IMR-90 (cell line): ENCODE measurements around the gene CACNA1G. TPM values are rescaled to one million over a fixed set of nuclear protein-coding genes. Genes with fewer than 3 reads are reported as not detected.

Experiments used
- ATAC-seq: fragments of 200-7000 bp; cut with Tn5 transposase; 2 replicates; pipeline ENCODE4 v1.9.1; 2020; ENCODE audit warnings: low read depth, mild to moderate bottlenecking, moderate library complexity
- BruUV-seq: library from RNA; stranded (reverse); fragments of 400-500 nt; replicated peaks from 2 replicates; lab custom pipeline; 2021; lab: Mats Ljungman, UMichigan
- CTCF ChIA-PET: fragments of 300-600 bp; formaldehyde crosslinking; extraction: SDS; loops from one replicate; lab custom pipeline; 2021; ENCODE audit warnings: antibody characterized with exemption; lab: Yijun Ruan, JAX
- POLR2A ChIA-PET: fragments of 300-600 bp; sonication (Branson Sonifier 250); formaldehyde crosslinking; loops from one replicate; lab custom pipeline; 2022; ENCODE audit warnings: antibody characterized with exemption; ENCODE audit not compliant: unreplicated experiment; lab: Charles Lee
- DNase-seq: peaks from one replicate; pipeline ENCODE4 v3.0.0; 2013
- H2AFZ ChIP-seq: replicated peaks from 2 replicates; pipeline ENCODE3; 2013; ENCODE audit warnings: low read length, mild to moderate bottlenecking; ENCODE audit not compliant: poor library complexity
- H2AK5ac ChIP-seq: 2 replicates; pipeline ENCODE4 v1.6.1; 2013; ENCODE audit warnings: low read depth, low read length, inconsistent platforms
- H2AK9ac ChIP-seq: replicated peaks from 2 replicates; pipeline ENCODE3; 2013; ENCODE audit warnings: mild to moderate bottlenecking, low read depth, low read length, moderate library complexity; ENCODE audit not compliant: poor library complexity
- H2BK120ac ChIP-seq: 2 replicates; pipeline ENCODE4 v1.6.1; 2013; ENCODE audit warnings: low read depth, low read length, inconsistent platforms
- H2BK15ac ChIP-seq: 3 replicates; pipeline ENCODE4 v1.6.1; 2013; ENCODE audit warnings: low read depth, low read length, inconsistent platforms
- H2BK20ac ChIP-seq: 2 replicates; pipeline ENCODE4 v1.6.1; 2013; ENCODE audit warnings: low read depth, mild to moderate bottlenecking, inconsistent platforms, low read length, moderate library complexity
- H2BK5ac ChIP-seq: 2 replicates; pipeline ENCODE4 v1.6.1; 2013; ENCODE audit warnings: mild to moderate bottlenecking, low read depth, low read length, inconsistent platforms; ENCODE audit not compliant: poor library complexity, severe bottlenecking
- H3K14ac ChIP-seq: replicated peaks from 2 replicates; pipeline ENCODE4 v1.6.1; 2013; ENCODE audit warnings: low read depth, low read length, inconsistent platforms
- H3K18ac ChIP-seq: 2 replicates; pipeline ENCODE4 v1.6.1; 2013; ENCODE audit warnings: low read depth, low read length, control low read depth
- H3K23ac ChIP-seq: 2 replicates; pipeline ENCODE4 v1.6.1; 2013; ENCODE audit warnings: low read depth, low read length, inconsistent platforms
- H3K27ac ChIP-seq: 2 replicates; pipeline ENCODE4 v1.5.1; 2013; ENCODE audit warnings: mild to moderate bottlenecking, control low read depth, low read length; ENCODE audit not compliant: insufficient read depth
- H3K27me3 ChIP-seq: 2 replicates; pipeline ENCODE4 v1.6.1; 2013; ENCODE audit warnings: low read length; ENCODE audit not compliant: control insufficient read depth, insufficient read depth
- H3K36me3 ChIP-seq: 2 replicates; pipeline ENCODE4 v1.6.1; 2013; ENCODE audit warnings: low read length, mixed read lengths; ENCODE audit not compliant: control insufficient read depth, insufficient read depth
- H3K4ac ChIP-seq: 2 replicates; pipeline ENCODE4 v1.6.1; 2013; ENCODE audit warnings: low read depth, low read length, inconsistent platforms
- H3K4me1 ChIP-seq: 2 replicates; pipeline ENCODE4 v1.6.1; 2013; ENCODE audit warnings: low read length, mixed read lengths; ENCODE audit not compliant: control insufficient read depth, insufficient read depth
- H3K4me2 ChIP-seq: 2 replicates; pipeline ENCODE4 v1.6.1; 2013; ENCODE audit warnings: low read depth, mild to moderate bottlenecking, control low read depth, low read length, moderate library complexity
- H3K4me3 ChIP-seq: 2 replicates; pipeline ENCODE4 v1.5.1; 2013; ENCODE audit warnings: low read depth, mild to moderate bottlenecking, control low read depth, low read length, moderate library complexity; ENCODE audit not compliant: insufficient read depth
- H3K56ac ChIP-seq: 2 replicates; pipeline ENCODE4 v1.6.1; 2013; ENCODE audit warnings: low read length, inconsistent platforms; ENCODE audit not compliant: insufficient read depth; ENCODE audit errors: extremely low read depth
- H3K79me1 ChIP-seq, 2 experiments: 2 replicates each; pipeline ENCODE4 v1.6.1; 2013; ENCODE audit warnings: low read length in 2 of 2, inconsistent platforms in 1 of 2, low read depth in 1 of 2
- H3K9ac ChIP-seq: 2 replicates; pipeline ENCODE4 v1.6.1; 2013; ENCODE audit warnings: low read depth, low read length, control low read depth
- H3K9me1 ChIP-seq: 2 replicates; pipeline ENCODE4 v1.6.1; 2013; ENCODE audit warnings: low read length, inconsistent platforms; ENCODE audit not compliant: insufficient read depth
- H3K9me3 ChIP-seq: 2 replicates; pipeline ENCODE4 v1.6.1; 2013; ENCODE audit warnings: low read length; ENCODE audit not compliant: control insufficient read depth, insufficient read depth
- H4K20me1 ChIP-seq: 2 replicates; pipeline ENCODE4 v1.6.1; 2013; ENCODE audit warnings: low read length, inconsistent platforms; ENCODE audit not compliant: insufficient read depth
- H4K5ac ChIP-seq: 2 replicates; pipeline ENCODE4 v1.6.1; 2013; ENCODE audit warnings: mild to moderate bottlenecking, low read depth, low read length, control low read depth
- H4K8ac ChIP-seq, 2 experiments: 2 replicates each; pipeline ENCODE4 v1.6.1; 2013; ENCODE audit warnings: low read depth in 2 of 2, low read length in 2 of 2, control low read depth in 1 of 2, inconsistent platforms in 1 of 2
- H4K91ac ChIP-seq: 2 replicates; pipeline ENCODE4 v1.6.1; 2013; ENCODE audit warnings: low read depth, low read length, inconsistent platforms; ENCODE audit not compliant: insufficient read depth
- BHLHE40 ChIP-seq: fragments of 150-350 bp; IDR thresholded peaks from 2 replicates; pipeline ENCODE4 v1.6.1; 2016; ENCODE audit warnings: mild to moderate bottlenecking, low read depth, low read length
- FOS ChIP-seq: fragments of 150-350 bp; IDR thresholded peaks from 2 replicates; pipeline ENCODE4 v1.6.1; 2016; ENCODE audit warnings: low read depth, low read length
- MXI1 ChIP-seq: IDR thresholded peaks from 2 replicates; pipeline ENCODE4 v1.6.1; 2012; ENCODE audit warnings: low read depth, mild to moderate bottlenecking, low read length, moderate library complexity, borderline replicate concordance
- RCOR1 ChIP-seq: IDR thresholded peaks from 2 replicates; pipeline ENCODE4 v1.6.1; 2012; ENCODE audit warnings: mild to moderate bottlenecking, low read length, improper control_type of control experiment; ENCODE audit not compliant: insufficient replicate concordance
- WGBS, 2 experiments: methylation state at CpG; one replicate each; pipeline versions ENCODE4 v1.1.5 to v1.1.7; 2013; ENCODE audit warnings: missing lambda C conversion rate in 2 of 2; ENCODE audit not compliant: insufficient read length in 1 of 2; ENCODE audit errors: extremely low coverage in 2 of 2; 5-methylcytosine and 5-hydroxymethylcytosine counted together
- dilution Hi-C: fragments of 300-500 bp; cut with HindIII; formaldehyde crosslinking; loops from one replicate; pipeline ENCODE4 v1.14.3; 2018; ENCODE audit warnings: low sequenced_read_pairs; ENCODE audit not compliant: unreplicated experiment
- in situ Hi-C: fragments of 300-500 bp; cut with MboI; formaldehyde crosslinking; loops from 3 replicates; pipeline ENCODE4 v1.14.3; 2019; ENCODE audit warnings: low sequenced_read_pairs, inconsistent platforms, mixed read lengths
- intact Hi-C: fragments of 100-400 bp; cut with micrococcal nuclease; formaldehyde crosslinking; loops from 2 replicates; pipeline ENCODE4 v1.10.0; 2022
- polyA plus RNA-seq, 3 experiments: library from polyadenylated mRNA; depleted of rRNA; stranded (reverse); fragments of >200 nt; gene quantifications; 2 replicates each; pipeline ENCODE4 v1.2.3, GENCODE V29; 2012; ENCODE audit warnings: low replicate concordance in 1 of 3
- total RNA-seq: library from RNA; depleted of rRNA; stranded (reverse); fragments of >200 nt; gene quantifications from 2 replicates; pipeline ENCODE4 v1.2.3, GENCODE V29; 2012
- TF ChIP-seq, protein P1 (sequence below): fragments of 150-350 bp; IDR thresholded peaks from 2 replicates; pipeline ENCODE4 v1.6.1; 2017; ENCODE audit warnings: mild to moderate bottlenecking, antibody characterized with exemption, low read length, low read depth
- TF ChIP-seq, protein P2 (sequence below): conservative IDR thresholded peaks from 2 replicates; pipeline ENCODE4 v1.5.1; 2012; ENCODE audit warnings: mild to moderate bottlenecking, low read depth, low read length, improper control_type of control experiment
- TF ChIP-seq, protein P3 (sequence below): fragments of 150-350 bp; IDR thresholded peaks from 2 replicates; pipeline ENCODE4 v1.6.1; 2016; ENCODE audit warnings: low read depth, mild to moderate bottlenecking, low read length, moderate library complexity, borderline replicate concordance

CACNA1G gene
- total and polyA plus RNA-seq, 2 of the 4 experiments (the other 2 are of a cell fraction), result under 0.01 to 0.03 TPM

GRCh38 chr17:50557630-50558029, 2.9 kb upstream of the CACNA1G start:
- no peak overlapping the region for H3K18ac ChIP-seq
- no TSS peak for BruUV-seq
- H3K79me1 ChIP-seq, result no peaks in the 10 kb centered on the region
- WGBS, 2 experiments, result no CpG with 5 or more reads among the region's 4 CpGs
- no peak for TF ChIP-seq FOS
- no peak for TF ChIP-seq BHLHE40
- no peak for TF ChIP-seq MXI1
- TF ChIP-seq, protein P1, sequence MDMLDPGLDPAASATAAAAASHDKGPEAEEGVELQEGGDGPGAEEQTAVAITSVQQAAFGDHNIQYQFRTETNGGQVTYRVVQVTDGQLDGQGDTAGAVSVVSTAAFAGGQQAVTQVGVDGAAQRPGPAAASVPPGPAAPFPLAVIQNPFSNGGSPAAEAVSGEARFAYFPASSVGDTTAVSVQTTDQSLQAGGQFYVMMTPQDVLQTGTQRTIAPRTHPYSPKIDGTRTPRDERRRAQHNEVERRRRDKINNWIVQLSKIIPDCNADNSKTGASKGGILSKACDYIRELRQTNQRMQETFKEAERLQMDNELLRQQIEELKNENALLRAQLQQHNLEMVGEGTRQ, result no peak
- TF ChIP-seq, protein P2, sequence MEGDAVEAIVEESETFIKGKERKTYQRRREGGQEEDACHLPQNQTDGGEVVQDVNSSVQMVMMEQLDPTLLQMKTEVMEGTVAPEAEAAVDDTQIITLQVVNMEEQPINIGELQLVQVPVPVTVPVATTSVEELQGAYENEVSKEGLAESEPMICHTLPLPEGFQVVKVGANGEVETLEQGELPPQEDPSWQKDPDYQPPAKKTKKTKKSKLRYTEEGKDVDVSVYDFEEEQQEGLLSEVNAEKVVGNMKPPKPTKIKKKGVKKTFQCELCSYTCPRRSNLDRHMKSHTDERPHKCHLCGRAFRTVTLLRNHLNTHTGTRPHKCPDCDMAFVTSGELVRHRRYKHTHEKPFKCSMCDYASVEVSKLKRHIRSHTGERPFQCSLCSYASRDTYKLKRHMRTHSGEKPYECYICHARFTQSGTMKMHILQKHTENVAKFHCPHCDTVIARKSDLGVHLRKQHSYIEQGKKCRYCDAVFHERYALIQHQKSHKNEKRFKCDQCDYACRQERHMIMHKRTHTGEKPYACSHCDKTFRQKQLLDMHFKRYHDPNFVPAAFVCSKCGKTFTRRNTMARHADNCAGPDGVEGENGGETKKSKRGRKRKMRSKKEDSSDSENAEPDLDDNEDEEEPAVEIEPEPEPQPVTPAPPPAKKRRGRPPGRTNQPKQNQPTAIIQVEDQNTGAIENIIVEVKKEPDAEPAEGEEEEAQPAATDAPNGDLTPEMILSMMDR, result no peak
- TF ChIP-seq, protein P3, sequence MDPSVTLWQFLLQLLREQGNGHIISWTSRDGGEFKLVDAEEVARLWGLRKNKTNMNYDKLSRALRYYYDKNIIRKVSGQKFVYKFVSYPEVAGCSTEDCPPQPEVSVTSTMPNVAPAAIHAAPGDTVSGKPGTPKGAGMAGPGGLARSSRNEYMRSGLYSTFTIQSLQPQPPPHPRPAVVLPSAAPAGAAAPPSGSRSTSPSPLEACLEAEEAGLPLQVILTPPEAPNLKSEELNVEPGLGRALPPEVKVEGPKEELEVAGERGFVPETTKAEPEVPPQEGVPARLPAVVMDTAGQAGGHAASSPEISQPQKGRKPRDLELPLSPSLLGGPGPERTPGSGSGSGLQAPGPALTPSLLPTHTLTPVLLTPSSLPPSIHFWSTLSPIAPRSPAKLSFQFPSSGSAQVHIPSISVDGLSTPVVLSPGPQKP, result no peak
- TF ChIP-seq RCOR1, result no peak
- in situ Hi-C loops (no loop called here), intact Hi-C loops (no loop called here), dilution Hi-C loops (no loop called here)
- no peak overlapping the region for H4K5ac ChIP-seq
- no peak overlapping the region for H3K27ac ChIP-seq
- H4K20me1 ChIP-seq, result no peaks in the 10 kb centered on the region
- CTCF ChIA-PET, result no interaction called here
- peaks cover 9% of the 10 kb centered on the region; the same call in 1 of the 2 replicates for H3K36me3 ChIP-seq
- no peak overlapping the region for H2AFZ ChIP-seq
- H3K9ac ChIP-seq, result no peak overlapping the region
- H3K9me1 ChIP-seq, result 0 out of 2 replicates have a peak, but pooled peaks cover 5% of the 10 kb centered on the region
- H3K4me2 ChIP-seq, result no peak overlapping the region
- no peak overlapping the region for H2BK15ac ChIP-seq
- no peak overlapping the region for H2AK9ac ChIP-seq
- no peak overlapping the region for H2BK20ac ChIP-seq
- no peak overlapping the region for H4K91ac ChIP-seq
- no peak overlapping the region for H3K4me3 ChIP-seq
- POLR2A ChIA-PET, result no interaction called here
- no peak overlapping the region for H2BK120ac ChIP-seq
- H3K9me3 ChIP-seq, result no peaks in the 10 kb centered on the region
- H3K4me1 ChIP-seq, result peaks cover 3% of the 10 kb centered on the region; the same call in 1 of the 2 replicates
- no peak overlapping the region for H4K8ac ChIP-seq
- no peak overlapping the region for H2AK5ac ChIP-seq
- H3K23ac ChIP-seq, result no peak overlapping the region
- no peak overlapping the region for H3K56ac ChIP-seq
- H2BK5ac ChIP-seq, result no peak overlapping the region
- no peak overlapping the region for H3K4ac ChIP-seq
- H3K14ac ChIP-seq, result no peak overlapping the region
- ATAC-seq (no peak), DNase-seq (no peak)
- H3K27me3 ChIP-seq, result peaks cover 46% of the 10 kb centered on the region
